Parathyroid adenoma (tissue), 2 donors: ENCODE results near the gene NR4A3.
"Not testable (repeated sequence)": the region's sequence is repeated elsewhere in the genome, so short reads cannot be mapped to it uniquely, and the experiment has no call there.

Experiments used
- H2AFZ ChIP-seq: fragments of 300-600 bp; sonication (generic); one replicate; pipeline ENCODE4 v1.7.0; 2017; ENCODE audit warnings: antibody characterized with exemption, mild to moderate bottlenecking
- H3K27ac ChIP-seq: fragments of 300-600 bp; sonication (generic); one replicate; pipeline ENCODE4 v1.7.0; 2017
- H3K27me3 ChIP-seq: fragments of 300-600 bp; sonication (generic); one replicate; pipeline ENCODE4 v1.7.0; 2017; ENCODE audit warnings: low read length; ENCODE audit not compliant: control insufficient read depth, insufficient read depth
- H3K36me3 ChIP-seq: fragments of 300-600 bp; sonication (generic); one replicate; pipeline ENCODE4 v1.7.0; 2017; ENCODE audit warnings: low read length; ENCODE audit not compliant: control insufficient read depth, insufficient read depth
- H3K4me1 ChIP-seq: fragments of 300-600 bp; sonication (generic); one replicate; pipeline ENCODE4 v1.7.0; 2017; ENCODE audit warnings: control low read depth
- H3K4me2 ChIP-seq: fragments of 300-600 bp; sonication (generic); one replicate; pipeline ENCODE4 v1.7.0; 2017; ENCODE audit warnings: low read length
- H3K4me3 ChIP-seq: fragments of 300-600 bp; sonication (generic); one replicate; pipeline ENCODE4 v1.7.0; 2017; ENCODE audit warnings: low read depth, low read length
- H3K79me2 ChIP-seq: fragments of 300-600 bp; sonication (generic); one replicate; pipeline ENCODE4 v1.7.0; 2017; ENCODE audit warnings: control low read depth
- H3K9ac ChIP-seq: fragments of 300-600 bp; sonication (generic); one replicate; pipeline ENCODE4 v1.7.0; 2017; ENCODE audit warnings: mild to moderate bottlenecking
- H3K9me3 ChIP-seq: fragments of 300-600 bp; sonication (generic); one replicate; pipeline ENCODE4 v1.7.0; 2017; ENCODE audit warnings: low read length; ENCODE audit not compliant: control insufficient read depth
- CTCF ChIP-seq: fragments of 300-600 bp; sonication (generic); IDR thresholded peaks from one replicate; pipeline ENCODE4 v1.7.0; 2017; ENCODE audit warnings: antibody characterized with exemption, mild to moderate bottlenecking
- donor health status: primary hyperparathyroidism.

Gene NR4A3

GRCh38 chr9:99779277-99779676, 42.4 kb upstream of the NR4A3 start:
- H3K9ac ChIP-seq, result no peak overlapping the region
- no peaks in the 10 kb centered on the region for H3K4me1 ChIP-seq

GRCh38 chr9:99782349-99782748, 39.3 kb upstream of the NR4A3 start:
- not testable (repeated sequence) for H3K4me1 ChIP-seq, H3K4me3 ChIP-seq, H3K9me3 ChIP-seq, H3K79me2 ChIP-seq, H3K36me3 ChIP-seq, H3K4me2 ChIP-seq, H3K9ac ChIP-seq, H2AFZ ChIP-seq, H3K27me3 ChIP-seq, H3K27ac ChIP-seq

More at GRCh38 chr9:99779277-99779676, 42.4 kb upstream of the NR4A3 start:
- Histone ChIP-seq H3K4me2 (no peak overlapping the region), H3K36me3 (no peaks in the 10 kb centered on the region), H3K27me3 (no peaks in the 10 kb centered on the region), H3K4me3 (no peak overlapping the region), H3K27ac (no peak overlapping the region), H2AFZ (no peak overlapping the region), H3K79me2 (no peaks in the 10 kb centered on the region), H3K9me3 (no peaks in the 10 kb centered on the region)
- no peak for TF ChIP-seq CTCF

DNA sequence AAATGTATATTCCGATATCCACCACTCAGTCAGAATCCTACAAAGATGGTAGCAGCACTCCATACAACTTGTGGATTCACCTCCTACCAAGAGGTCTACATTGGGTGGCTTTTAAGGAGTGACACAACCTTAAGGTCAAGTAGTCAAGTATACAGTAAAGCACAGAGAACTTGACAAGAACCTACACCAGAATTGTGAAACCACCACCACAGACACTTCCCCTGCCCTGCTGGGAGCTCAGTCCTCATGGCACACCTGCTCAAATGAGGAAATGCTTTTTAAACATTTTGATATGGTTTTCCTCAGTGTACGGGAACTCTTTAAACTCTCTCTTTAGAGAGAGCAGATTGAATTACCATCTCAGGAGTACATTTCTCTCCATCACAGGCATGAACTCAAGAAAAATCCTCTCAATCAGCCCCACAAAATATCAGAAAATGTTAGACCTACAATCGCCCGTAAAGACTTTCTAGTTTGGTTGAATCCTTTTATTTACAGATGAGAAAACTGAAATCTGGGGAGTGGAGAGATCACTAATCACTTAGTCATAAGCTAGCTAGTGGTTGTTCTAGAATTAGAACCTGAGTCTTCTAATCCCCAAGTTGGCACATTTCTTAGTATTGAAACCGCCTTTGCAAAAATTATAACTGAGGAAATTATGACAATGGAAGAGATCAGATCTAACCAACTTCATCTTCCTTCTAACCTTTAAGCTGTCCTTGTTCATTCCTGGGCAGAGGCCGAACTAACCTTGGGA, 38.5 kb upstream of the NR4A3 start:
- Histone ChIP-seq H3K4me1 (no peaks in the 10 kb centered on the region), H3K27ac (no peak overlapping the region), H3K79me2 (no peaks in the 10 kb centered on the region), H3K9ac (no peak overlapping the region), H3K27me3 (no peaks in the 10 kb centered on the region), H2AFZ (no peak overlapping the region), H3K36me3 (no peaks in the 10 kb centered on the region), H3K9me3 (no peaks in the 10 kb centered on the region), H3K4me2 (no peak overlapping the region), H3K4me3 (no peak overlapping the region)
- no peak for TF ChIP-seq CTCF

DNA sequence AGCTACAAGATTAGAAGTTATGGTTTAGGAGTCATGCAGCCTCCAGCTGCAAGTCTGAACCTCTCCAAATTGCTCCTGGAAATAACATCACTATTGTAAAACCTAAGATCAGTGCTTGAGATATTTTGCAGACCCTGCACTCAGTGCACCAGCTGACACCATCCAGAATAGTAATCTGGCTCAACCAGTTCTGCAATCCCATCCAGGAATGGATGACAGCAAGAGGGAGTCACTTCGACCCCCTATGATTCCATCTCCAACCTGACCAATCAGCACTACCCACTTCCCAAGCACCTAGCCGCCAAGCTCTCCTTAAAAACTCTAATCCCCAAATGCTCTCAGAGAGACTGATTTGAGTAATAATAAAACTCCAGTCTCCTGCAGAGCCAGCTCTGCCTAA, 37.9 kb upstream of the NR4A3 start:
- no peak for TF ChIP-seq CTCF
- H3K79me2 ChIP-seq, result no peaks in the 10 kb centered on the region
- no peak overlapping the region for H2AFZ ChIP-seq
- H3K4me3 ChIP-seq, result no peak overlapping the region
- H3K27ac ChIP-seq, result no peak overlapping the region
- no peak overlapping the region for H3K4me2 ChIP-seq
- H3K4me1 ChIP-seq, result no peaks in the 10 kb centered on the region
- H3K9ac ChIP-seq, result no peak overlapping the region
- H3K27me3 ChIP-seq, result no peaks in the 10 kb centered on the region
- H3K36me3 ChIP-seq, result no peaks in the 10 kb centered on the region
- H3K9me3 ChIP-seq, result no peaks in the 10 kb centered on the region

DNA sequence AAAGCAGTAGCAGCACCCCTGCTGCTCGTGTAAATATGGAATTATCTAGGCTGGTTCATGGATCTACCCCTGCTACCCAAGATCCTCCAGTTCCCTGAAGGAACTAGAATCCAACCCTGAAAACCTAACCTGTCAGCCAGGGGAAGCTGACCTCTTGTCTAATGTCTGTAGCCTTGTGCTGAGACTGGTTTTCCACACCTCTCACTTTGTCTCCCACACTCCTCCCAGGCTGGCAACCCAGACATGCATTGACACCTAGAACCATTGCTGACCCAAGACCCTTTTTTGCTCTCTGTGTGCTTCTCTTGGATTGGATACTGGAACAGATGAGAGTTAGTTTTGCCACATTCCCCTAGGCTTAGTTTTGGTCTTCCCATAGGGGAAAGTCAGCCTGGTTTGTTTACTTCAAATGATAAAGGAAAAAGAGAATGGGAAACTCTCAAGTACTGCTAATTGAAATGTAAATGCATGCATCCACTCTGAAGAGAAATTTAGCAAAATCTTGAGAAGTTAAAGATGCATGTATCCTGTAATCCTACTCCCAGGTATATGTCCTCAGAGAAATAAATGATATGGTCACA, 36.6 kb upstream of the NR4A3 start:
- TF ChIP-seq CTCF, result no peak
- H3K36me3 ChIP-seq, result no peaks in the 10 kb centered on the region

More for the DNA sequence above, 36.6 kb upstream of the NR4A3 start:
- H3K4me1 ChIP-seq, result no peaks in the 10 kb centered on the region
- no peak overlapping the region for H3K4me2 ChIP-seq
- H3K79me2 ChIP-seq, result no peaks in the 10 kb centered on the region
- H3K9ac ChIP-seq, result no peak overlapping the region
- H3K27ac ChIP-seq, result no peak overlapping the region
- H2AFZ ChIP-seq, result no peak overlapping the region
- no peaks in the 10 kb centered on the region for H3K9me3 ChIP-seq
- no peaks in the 10 kb centered on the region for H3K27me3 ChIP-seq
- no peak overlapping the region for H3K4me3 ChIP-seq
